GM21515 (cell line): ENCODE measurements around the gene GPR183.

Experiments
- ATAC-seq: cut with Tn5 transposase; IDR thresholded peaks from one replicate; pipeline ENCODE4 v1.9.1; 2021; ENCODE audit not compliant: unreplicated experiment

The GPR183 gene

DNA sequence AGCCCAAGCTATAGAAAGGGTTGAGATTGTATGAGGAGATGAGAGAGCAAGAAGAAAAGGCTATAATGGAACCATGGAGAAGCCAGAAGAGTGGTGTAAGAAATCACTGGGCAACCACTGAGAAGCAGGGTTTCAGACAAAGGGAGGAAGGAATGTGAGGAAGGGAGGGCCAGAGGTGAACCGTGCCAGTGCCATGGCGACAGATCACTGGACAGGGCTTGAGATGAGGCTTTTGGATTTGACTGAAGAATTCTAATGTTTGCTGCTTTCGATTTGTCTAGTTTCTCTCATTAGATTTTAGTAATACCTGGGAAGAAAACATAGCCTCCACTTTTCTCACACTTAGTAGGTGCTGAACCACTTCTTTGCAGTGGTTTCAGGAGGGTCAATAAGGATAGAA, 6.3 kb upstream of the GPR183 start:
- no peak for ATAC-seq

DNA sequence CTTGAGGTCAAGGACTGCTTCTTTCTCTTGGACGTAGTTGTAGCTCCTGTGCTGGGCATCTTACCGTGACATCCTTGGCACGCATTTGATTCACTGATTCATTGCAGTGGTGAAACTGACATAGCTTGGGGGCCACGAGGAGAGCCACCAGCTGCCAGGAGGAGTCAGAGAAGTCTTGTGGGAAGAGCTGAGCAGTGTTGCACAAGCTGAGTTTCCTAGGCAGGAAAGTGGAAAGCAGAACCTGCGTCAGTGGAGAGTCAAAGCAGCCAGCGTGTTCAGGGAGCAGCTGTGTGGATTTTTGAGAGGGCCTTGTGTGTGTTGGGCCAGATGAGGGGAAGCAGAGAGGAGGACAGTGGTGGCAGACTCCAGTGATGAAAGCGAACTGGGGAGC, 5.3 kb upstream of the GPR183 start:
- ATAC-seq: no peak

DNA sequence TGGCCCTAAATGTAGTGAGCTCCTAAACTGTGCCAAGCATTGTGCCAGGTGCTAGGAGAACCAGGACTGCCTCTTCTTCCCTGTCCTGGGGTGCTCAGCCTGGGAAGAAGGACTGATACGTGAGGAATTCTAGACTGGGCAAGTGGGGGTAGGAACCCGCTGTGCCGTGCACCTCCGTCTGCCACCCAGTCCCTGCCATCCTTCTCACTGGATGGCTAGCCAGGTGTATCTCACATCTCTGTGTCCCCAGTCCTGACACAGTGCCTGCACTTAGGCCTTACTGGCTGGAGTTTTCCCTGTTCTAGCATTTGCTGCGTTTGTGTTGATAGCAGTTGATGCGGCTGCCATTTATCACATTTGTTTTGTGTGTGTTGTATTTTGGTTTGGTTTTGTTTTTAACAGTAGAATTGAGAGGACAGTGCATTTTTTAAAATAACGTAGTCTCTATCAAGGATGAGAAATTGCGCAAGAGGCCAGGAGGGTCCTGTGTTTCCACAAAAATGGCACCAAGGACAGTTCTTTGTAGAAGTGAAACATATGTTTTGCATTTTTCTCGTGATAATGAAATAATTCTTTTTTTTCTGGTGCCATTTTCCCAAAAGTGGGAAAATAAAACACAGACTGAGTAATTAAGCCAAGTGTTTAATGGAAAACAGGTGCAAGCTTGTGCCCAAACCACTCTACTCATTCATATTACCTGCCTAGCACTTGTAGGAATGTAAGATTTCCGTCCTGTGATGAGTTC, 4.7 kb upstream of the GPR183 start:
- no peak for ATAC-seq

DNA sequence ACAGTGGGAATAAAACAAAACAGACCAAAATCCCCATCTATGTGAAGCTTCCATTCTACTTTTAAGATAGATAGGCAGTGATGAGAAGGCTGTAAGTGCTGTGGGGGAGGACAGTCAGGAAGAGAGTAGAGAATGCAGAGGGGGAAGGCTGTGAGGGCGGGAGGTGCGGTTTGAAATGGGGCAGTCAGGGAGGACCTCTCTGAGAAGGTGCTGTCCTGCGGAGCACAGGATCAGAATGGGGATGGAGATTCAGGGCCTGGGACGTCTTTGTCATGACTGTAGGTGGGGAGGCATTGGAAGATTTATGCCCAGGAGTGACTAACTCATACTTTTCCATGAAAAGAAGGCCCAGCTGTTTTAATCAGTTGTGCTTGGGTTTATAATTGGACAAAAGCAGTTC, 3.9 kb upstream of the GPR183 start:
- no peak for ATAC-seq

DNA sequence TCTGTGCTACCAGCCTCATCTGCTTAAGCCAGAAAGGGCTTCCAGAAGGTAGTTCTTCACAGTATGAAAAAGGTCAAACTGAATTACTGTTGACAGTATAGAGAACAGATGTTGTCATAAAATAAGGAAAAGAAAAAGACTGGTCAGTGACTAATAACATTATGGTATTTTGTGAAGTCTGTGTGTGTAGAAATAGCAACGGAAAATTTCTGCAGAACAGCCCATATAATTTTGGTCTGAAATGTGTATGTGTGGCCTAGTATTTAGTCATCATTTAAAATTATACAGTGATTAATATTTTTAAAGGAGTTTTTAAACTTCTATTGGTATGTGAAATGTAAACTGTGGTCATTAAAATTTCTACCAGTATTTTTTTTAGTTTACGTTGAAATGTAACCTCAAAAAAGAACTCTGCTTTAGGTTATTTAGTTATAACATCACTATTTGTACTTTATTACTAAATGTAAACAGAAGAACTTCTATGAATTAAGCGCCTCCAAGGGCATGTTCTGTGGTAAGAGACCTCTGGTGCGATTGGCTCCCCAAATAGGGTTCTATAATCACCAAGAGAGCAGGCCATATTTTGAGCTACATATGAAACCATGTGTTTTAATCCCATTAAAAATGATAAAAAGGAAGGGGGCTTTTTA, 3.3 kb upstream of the GPR183 start:
- ATAC-seq: peak; percentile 30

DNA sequence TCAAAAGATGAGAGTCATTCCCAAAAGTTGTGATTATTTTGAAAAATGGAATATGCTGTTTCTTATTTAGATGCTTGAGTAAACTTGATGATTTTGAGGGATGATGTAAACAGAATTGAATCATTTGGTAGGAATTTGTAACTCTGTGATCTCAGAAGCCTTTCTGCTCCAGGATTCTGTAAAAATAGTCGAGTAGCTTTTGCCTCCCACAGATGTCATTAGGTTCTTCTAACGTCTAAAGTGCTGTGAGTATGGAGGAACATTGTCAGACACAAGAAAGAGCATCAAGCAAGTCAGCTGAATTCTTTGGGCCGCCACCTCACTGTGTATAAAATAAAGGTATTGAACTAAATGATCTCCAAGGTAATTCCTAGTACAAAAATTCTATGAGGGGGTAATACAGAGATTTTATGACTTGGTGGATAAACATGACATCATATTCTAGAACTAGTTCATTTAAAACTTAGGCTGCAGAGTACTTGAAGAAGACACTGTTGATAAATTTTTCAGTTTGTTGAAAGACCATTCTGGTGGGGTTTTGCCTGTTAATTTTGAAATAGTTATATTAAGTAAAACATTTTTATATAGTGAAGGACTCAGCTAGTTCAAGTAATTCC, 1.4 kb upstream of the GPR183 start:
- no peak for ATAC-seq

DNA sequence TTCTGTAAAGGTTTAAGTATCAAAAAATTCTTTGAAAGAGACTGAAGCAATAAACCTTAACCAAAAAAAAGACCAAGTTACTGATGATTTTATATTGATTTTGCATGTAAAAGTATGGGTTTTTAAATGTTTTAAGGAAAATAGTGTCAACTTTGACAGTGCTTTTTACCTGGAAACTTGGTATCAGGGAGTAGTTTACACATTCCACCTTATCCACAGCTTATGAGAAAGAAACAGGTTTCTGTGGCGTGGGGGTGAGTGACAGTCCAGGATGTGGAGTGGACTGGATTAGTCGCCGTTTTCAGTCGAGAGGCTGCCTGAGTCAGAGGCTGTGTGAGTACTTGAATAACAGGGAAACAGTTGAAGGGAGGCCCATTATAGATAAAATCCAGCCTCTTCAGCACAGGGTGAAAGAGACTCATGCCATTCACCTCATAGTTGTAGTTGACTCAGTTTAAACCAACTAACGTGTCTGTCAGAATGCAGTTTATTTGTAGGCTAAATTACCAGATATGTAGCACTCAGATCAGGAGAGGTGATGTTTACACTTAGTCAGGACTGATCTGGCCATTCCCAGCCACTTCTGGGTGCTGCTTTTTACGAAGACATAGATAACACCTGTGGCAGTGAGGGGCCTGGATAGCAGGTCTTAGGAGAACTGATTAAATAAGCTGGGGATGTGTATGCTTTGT, 595 bp upstream of the GPR183 start:
- ATAC-seq: peak; percentile 44

DNA sequence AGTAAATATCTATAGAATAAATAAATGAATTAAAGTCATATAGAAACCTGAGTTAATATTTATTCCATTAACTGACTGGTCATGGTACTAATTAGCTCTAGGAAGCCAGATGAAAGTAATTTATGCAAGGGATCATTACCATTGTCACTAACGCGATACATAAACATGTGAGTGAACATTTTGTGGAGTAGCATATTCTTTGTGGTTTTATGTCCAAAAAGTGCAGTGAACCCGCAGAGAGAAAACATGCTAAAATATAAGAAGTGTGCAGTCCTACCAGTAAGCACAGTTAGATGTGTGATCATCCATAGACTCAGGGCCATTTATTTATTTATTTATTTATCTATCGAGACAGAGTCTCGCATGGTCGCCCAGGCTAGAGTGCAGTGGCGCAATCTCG, 1.6 kb downstream of the GPR183 start:
- no peak for ATAC-seq

DNA sequence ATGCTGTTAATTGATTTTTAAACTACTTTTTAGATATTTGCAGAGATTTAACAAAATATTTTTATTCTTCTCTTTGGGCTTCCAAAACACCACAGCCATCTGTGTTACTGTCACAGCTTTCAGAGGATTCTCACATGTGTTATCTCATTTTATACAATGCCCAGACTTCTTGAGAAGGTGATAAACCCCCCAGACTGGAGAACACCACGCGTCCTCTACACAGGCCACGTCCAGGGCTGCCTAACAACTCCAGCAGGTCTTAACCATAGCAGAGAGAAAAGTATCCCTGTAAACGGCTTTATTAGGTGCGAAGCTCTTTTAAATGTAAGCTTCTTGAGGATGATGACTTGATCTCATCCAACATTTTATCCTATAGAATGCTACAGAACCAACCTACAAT, 2.0 kb downstream of the GPR183 start:
- ATAC-seq: no peak

DNA sequence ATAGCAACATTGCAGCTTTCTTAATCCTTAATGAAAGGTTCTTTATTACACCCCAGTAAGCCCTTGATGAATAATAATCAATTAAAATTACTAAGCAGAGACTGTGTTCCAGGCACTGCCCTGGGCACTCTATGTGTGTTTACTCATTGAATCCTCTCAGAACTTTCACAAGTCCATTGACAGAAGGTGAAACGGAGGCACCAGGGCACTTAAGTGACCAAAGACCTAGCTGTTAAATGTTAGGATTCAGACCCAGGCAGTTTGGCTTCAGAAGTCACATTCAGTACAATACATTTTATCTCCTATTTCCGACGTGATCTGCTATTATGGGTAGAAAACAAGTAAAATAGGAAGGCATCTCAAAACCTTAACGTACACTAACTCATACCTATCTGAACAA, 2.7 kb downstream of the GPR183 start:
- no peak for ATAC-seq

DNA sequence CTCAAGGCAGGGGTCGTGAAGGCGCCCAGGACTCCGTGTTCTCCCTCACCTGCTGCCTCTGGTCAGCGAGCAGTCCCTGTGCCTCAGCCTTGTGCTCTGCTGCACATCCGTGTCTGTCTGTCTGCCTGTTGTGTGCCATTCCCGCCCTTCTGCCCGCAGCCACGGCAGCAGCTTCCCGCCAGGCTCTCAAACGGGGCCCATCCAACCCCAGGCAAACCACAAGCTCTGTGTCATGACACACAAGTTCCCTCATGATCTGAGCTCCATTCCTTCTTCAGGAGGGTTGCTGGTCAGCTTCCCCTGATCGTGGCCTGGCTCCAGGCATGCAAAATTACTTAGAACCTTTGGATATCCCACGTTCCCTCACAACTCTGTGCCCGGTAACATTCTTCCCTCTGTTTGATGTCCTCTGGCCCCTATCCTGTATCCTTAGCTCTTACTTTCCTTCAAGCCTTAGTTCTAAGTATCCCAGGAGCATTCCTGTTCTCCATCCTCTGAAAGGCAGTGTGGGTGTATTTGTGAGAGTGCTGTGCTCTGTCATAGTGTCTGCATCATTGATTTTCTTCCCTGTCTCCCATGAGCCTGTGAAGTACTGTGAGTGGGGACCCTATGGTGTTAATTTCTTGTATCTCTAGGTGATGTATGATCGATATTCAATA, 3.2 kb downstream of the GPR183 start:
- ATAC-seq: no peak

DNA sequence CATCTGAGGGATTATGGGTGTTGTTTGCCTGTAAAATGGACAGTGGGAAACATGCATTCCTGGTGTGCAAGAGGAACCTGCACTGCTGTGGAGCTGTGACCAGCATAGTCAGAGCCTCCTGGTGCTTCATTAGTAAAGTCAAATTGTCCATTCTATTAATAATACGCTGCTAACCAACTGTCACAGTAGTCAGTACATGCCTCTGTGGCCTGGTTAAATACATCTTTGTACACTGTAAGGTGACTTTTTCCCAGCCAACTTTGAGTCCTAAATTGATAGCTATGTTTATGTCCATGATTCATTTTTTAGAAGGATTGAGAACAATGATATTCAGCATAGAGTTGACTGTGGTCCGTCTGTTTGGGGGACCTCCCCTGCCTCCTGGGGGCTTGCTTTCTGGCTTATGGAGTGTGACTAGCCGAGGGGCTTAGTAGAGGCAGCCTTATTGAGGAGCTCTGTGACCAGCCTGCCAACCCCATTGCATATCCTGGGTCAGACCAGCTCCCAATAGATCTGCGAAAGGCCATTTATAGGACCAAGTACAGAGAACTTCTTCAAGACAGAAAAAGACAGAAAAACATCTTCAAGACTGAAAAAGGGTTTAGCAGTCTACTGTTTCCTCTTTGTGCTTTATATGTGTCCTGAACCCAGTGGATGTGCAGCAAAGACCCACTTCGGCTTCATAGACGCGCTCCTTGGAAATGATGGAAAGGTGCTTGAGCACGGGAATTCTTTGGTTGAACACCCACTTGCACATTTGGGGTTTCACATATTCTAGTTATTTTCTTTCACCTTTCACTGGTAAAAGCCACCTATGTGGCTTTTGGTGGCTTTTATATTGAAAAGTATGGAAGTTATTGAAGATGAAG, 4.3 kb downstream of the GPR183 start:
- no peak for ATAC-seq

DNA sequence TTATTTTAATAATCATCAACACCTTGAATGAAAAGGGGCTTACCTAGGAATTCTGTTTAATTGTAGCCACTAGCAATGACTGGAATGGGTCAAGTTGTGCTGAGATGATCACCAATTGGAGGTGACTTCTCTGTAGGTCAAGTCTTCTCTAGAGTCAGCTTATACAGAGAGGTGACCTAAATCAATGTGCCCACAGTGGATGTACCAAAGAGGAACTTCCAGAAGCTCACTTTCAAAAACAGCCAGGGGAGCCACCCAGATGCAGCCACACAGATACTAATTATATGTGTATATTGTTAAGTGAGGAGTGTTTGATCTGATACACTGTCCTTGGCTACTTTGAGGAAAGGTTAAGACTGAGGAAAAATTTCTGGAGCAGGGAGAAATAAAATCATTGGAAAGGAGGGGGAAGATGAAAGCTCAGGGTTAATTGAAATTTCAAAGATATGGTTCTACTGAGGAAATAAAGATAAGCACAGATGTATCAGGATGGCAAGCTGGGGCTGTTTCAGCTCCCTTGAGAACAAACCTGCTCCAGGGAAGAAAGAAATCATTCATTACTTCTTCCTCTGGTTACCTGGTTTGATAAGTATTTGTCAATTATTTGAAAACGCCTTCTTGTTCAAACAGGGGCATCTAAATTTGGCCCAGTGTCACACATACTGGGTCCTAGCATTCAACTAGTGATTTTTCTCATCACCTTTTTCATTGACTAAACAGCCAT, 5.1 kb downstream of the GPR183 start:
- no peak for ATAC-seq

DNA sequence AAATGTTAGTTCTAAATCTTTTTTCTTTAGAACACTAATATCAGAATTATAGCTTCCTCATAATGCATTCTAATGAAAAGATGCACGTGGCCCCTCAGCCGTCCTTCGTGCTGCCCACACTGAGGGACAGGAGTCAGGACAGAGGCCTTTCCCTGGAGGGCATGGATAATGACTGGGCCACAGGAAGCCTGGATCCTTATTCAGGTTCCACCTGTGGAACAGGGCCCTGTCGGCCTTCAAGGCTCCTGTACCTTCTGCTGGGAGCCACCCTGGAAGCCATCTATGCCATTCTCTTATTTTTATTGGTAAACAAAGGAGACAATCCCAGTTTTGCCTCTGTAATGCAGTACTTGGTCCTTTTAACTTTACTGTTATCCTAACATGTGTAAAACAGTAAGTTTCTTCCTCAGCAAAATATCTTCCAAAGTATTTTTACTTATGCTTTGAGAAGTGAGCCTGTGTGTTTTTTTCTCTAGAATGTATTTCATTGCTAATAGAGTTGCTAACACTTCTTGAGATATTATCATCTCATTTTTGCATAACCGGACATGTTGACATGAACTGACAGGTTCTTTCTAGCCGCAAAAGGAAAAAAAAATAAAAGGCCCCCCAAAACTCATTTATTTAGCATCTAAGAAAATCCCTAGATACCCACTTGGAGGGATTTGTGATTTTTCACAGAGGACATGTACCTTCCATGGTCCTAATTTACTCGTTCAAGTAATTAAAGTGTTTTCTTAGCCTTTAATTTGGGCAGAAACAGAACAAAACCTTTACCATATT, 6.0 kb downstream of the GPR183 start:
- no peak for ATAC-seq

DNA sequence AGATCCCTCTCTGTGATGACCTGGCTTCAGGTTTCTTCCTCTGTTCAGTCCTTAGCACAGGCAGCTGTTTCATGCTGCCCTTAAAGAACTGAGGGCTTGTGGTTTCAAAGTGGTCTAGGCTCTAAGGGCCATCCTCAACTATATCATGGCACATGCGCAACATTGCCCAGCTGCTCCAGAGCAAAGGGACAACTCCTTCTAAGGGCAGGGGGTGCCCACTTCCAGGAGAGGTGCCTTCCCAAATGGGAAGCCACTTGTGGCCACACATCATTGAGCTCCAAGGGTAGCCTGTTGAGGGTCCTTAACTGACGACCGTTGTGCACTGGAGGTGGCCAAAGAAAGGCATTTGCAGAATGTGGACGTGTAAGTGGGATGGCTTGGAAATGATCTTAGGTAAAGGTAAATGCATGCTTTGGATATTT, 7.3 kb downstream of the GPR183 start:
- no peak for ATAC-seq

DNA sequence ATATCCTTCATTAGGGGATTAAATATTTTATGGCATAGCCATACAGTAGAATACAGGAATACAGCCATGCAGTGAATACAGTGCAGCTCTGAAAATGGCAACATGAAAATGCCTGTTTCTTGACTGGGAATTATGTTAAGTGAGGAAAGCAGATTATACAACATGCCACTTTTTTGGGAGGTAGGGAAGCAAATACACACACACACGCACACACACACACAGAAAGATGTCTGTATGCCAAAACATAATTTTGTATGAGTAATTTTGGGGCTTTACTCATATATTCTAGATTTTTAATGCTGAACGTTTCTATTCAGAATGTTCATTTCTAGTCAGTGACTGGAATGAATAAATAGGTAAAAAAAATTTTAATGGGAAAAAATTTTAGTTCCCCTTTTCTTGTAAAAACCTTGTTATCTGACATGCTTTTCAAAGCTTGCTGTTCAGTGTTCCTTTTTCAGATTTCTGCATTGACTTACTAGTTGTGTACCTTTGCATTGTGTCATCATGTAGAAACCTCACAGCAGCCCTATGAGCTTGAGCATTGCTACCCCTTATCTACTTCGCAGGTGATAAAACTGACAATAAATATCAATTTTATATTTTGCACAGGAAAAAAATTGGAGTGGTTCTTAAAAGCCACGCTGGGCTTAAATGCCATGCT, 7.8 kb downstream of the GPR183 start:
- no peak for ATAC-seq

DNA sequence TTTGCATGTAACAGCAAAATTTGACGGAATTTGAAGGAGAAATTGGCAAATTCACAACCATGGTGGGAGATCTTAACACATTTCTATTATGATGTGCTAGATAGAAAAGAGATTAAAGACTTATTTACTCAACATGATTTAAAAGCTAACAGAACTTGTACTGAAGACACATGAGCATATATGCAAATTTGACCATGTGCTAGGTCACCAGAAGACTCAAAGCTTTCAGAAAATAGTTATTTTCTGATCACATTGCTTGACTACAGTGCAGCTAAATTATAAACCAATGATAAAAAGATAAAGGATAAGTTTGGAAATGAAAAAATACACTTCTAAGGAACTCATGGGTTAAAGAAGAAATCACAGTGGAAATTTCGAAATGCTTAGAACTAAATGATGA, 9.1 kb downstream of the GPR183 start:
- no peak for ATAC-seq

DNA sequence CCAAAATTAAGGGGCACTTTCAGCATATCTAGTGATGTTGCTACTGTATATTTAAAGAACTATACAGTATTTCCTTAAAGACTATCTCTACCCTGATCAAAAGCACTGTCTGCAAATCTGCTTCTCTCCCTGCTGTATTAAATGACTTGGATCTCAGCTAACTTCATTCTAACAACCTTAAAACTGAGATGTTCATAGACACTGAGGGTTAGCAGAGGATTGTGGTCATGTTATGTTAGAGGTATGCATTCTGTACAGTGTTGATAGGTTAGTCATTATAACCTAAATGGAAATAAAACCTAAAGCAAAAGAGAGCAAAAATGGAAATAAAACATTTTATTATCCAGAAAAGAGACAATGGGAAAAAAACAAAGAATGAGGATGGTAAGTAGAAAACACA, 9.9 kb downstream of the GPR183 start:
- no peak for ATAC-seq
